Aorta (tissue), 5 donors: Measurements from ENCODE around the gene SPINK6. TPM values are rescaled to one million over a fixed set of nuclear protein-coding genes. Genes with fewer than 3 reads are reported as not detected.

ENCODE experiments used
- ATAC-seq: fragments of 200-7000 bp; cut with Tn5 transposase; one replicate; pipeline ENCODE4 v1.9.1; 2022; ENCODE audit warnings: moderate library complexity; ENCODE audit not compliant: low FRiP score
- DNase-seq, 2 donors: peaks; one replicate each; pipeline ENCODE4 v3.0.0-alpha.2; 2020
- H3K27ac ChIP-seq, 2 donors: one replicate each; pipeline ENCODE4 v1.5.1; 2013; ENCODE audit warnings: low read length in 2 of 2, mild to moderate bottlenecking in 2 of 2, moderate library complexity in 2 of 2, control low read depth in 1 of 2, inconsistent platforms in 1 of 2, low read depth in 1 of 2
- H3K27me3 ChIP-seq, 2 donors: one replicate each; pipeline ENCODE4 v1.6.1; 2013; ENCODE audit warnings: control low read depth in 1 of 2, low read length in 1 of 2, mild to moderate bottlenecking in 1 of 2, moderate library complexity in 1 of 2; ENCODE audit not compliant: insufficient read depth in 2 of 2, control insufficient read depth in 1 of 2
- H3K36me3 ChIP-seq, 2 donors: one replicate each; pipeline ENCODE4 v1.6.1; 2013; ENCODE audit warnings: control low read depth in 1 of 2, low read length in 1 of 2, mild to moderate bottlenecking in 1 of 2; ENCODE audit not compliant: insufficient read depth in 2 of 2, control insufficient read depth in 1 of 2
- H3K4me1 ChIP-seq, 2 donors: one replicate each; pipeline ENCODE4 v1.6.1; 2013; ENCODE audit warnings: low read length in 2 of 2, control low read depth in 1 of 2, mild to moderate bottlenecking in 1 of 2, moderate library complexity in 1 of 2; ENCODE audit not compliant: insufficient read depth in 2 of 2, control insufficient read depth in 1 of 2
- H3K4me3 ChIP-seq, 2 donors: one replicate each; pipeline ENCODE4 v1.5.1; 2013; ENCODE audit warnings: low read length in 2 of 2, control low read depth in 1 of 2, mild to moderate bottlenecking in 1 of 2
- H3K9me3 ChIP-seq: one replicate; pipeline ENCODE4 v1.6.1; 2013; ENCODE audit warnings: mild to moderate bottlenecking, low read length; ENCODE audit not compliant: control insufficient read depth
- WGBS, 2 donors: extraction: QIAGEN DNeasy Blood & Tissue Kit; methylation state at CpG; one replicate each; pipeline ENCODE4 v1.1.7; 2013; 5-methylcytosine and 5-hydroxymethylcytosine counted together
- intact Hi-C, 2 donors: fragments of 100-400 bp; cut with DNase I; formaldehyde crosslinking; loops; one replicate each; pipeline versions ENCODE4 v1.14.2 to v1.15.0; 2022
- long read RNA-seq, 2 donors: library from polyadenylated mRNA; unstranded; transcript quantifications; one replicate each; pipeline ENCODE4 v2.0.0, GENCODE V29; 2020 to 2021
- polyA plus RNA-seq, 2 donors: library from polyadenylated mRNA; stranded (reverse); fragments of 200-250 nt; gene quantifications; one replicate each; pipeline ENCODE4 v1.2.3, GENCODE V29; 2013
- total RNA-seq, 2 donors: library from RNA; stranded (reverse); fragmentation: NEBNext Ultra II Directional; extraction: Animal tissue kit (Norgen Biotek cat#: 25700); gene quantifications; one replicate each; pipeline ENCODE4 v1.2.1, GENCODE V29; 2021
- donor health status: healthy with polysubstance abuse.
- donor health status: Bipolar disorder and iron deficiency.
- donor health status: DM: no; HTN: no; CAD: no.
- donor health status: DM: no; HTN: no; CAD: no.
- donor health status: DM: yes; HTN: yes; CAD: no.

The SPINK6 gene, protein sequence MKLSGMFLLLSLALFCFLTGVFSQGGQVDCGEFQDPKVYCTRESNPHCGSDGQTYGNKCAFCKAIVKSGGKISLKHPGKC
- total RNA-seq: not detected
- polyA plus RNA-seq: not detected
- long read RNA-seq, donor 1: 0 reads
- long read RNA-seq, donor 2: 0 reads

- intact Hi-C loops: no loop called here
- Histone ChIP-seq H3K27me3 (no peaks in the 10 kb centered on the region), H3K4me1 (no peaks in the 10 kb centered on the region), H3K9me3 (no peaks in the 10 kb centered on the region), H3K36me3 (no peaks in the 10 kb centered on the region), H3K4me3 (no peak within 1 kb of the TSS), H3K27ac (no peak within 1 kb of the TSS)
- 85 to 90% methylated on average over 2 of the region's 2 CpGs for WGBS, 2 donors
- DNase-seq (no peak), ATAC-seq (no peak)
Measured at GRCh38 chr5:148202531-148203203, at the start of gene SPINK6. Gene SPINK6, plus strand, starts transcription at chr5:148203042. Its CDS starts 55 bp downstream, at chr5:148203097.

DNA sequence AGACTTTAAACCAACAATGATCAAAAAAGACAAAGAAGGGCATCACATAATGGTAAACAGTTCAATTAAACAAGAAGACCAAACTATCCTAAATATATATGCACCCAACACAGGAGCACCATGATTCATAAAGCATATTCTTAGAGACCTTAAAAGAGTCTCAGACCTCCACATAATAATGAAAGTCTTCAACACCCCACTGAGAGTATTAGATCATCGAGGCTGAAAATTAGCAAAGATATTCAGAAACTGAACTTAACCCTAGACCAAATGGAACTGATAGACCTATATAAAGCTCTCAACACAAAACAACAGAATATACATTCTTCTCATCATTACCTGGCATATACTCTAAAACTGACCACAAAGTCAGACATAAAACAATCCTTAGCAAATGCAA lies 46.2 kb upstream of the SPINK6 start:
- DNase-seq (no peak), ATAC-seq (no peak)
- Histone ChIP-seq H3K27ac (no peak overlapping the region), H3K4me1 (no peaks in the 10 kb centered on the region), H3K27me3 (no peaks in the 10 kb centered on the region), H3K4me3 (no peak overlapping the region), H3K9me3 (no peaks in the 10 kb centered on the region), H3K36me3 (no peaks in the 10 kb centered on the region)
- WGBS, 2 donors: 85 to 92% methylated on average over 1 of the region's 1 CpG
- intact Hi-C loops: no loop called here

- DNase-seq (no peak), ATAC-seq (no peak)
- H3K4me1 ChIP-seq: no peaks in the 10 kb centered on the region
- no peak overlapping the region for H3K27ac ChIP-seq
- 87 to 89% methylated on average over 1 of the region's 1 CpG for WGBS, 2 donors
- intact Hi-C loops: no loop called here
- H3K4me3 ChIP-seq: no peak overlapping the region
- no peaks in the 10 kb centered on the region for H3K27me3 ChIP-seq
- no peaks in the 10 kb centered on the region for H3K9me3 ChIP-seq
- no peaks in the 10 kb centered on the region for H3K36me3 ChIP-seq
Measured at GRCh38 chr5:148162038-148162437, 40.8 kb upstream of the SPINK6 start.

- no peaks in the 10 kb centered on the region for H3K4me1 ChIP-seq
- ATAC-seq (no peak), DNase-seq (no peak)
- no peak overlapping the region for H3K4me3 ChIP-seq
- H3K27me3 ChIP-seq: no peaks in the 10 kb centered on the region
- no peaks in the 10 kb centered on the region for H3K36me3 ChIP-seq
- H3K9me3 ChIP-seq: no peaks in the 10 kb centered on the region
- intact Hi-C loops: no loop called here
- H3K27ac ChIP-seq: no peak overlapping the region
- 86 to 95% methylated on average over 1 of the region's 1 CpG for WGBS, 2 donors
Measured at GRCh38 chr5:148163345-148163744, 39.5 kb upstream of the SPINK6 start.

- intact Hi-C loops: no loop called here
- WGBS, 2 donors: 82% methylated on average over 4 of the region's 4 CpGs
- Histone ChIP-seq H3K9me3 (no peaks in the 10 kb centered on the region), H3K27me3 (no peaks in the 10 kb centered on the region), H3K4me3 (no peak overlapping the region), H3K36me3 (no peaks in the 10 kb centered on the region), H3K27ac (no peak overlapping the region), H3K4me1 (no peaks in the 10 kb centered on the region)
- no peak for ATAC-seq
- DNase-seq: no peak
Measured at GRCh38 chr5:148166550-148167283, 36.1 kb upstream of the SPINK6 start.

GRCh38 chr5:148168246-148168645 lies 34.6 kb upstream of the SPINK6 start, which contains the start of gene SPINK14:
Gene SPINK14, plus strand, starts transcription at chr5:148168546. Its CDS starts 1,187 bp downstream, at chr5:148169733.
- no peaks in the 10 kb centered on the region for H3K36me3 ChIP-seq
- intact Hi-C loops: no loop called here
- no peak for DNase-seq
- H3K4me3 ChIP-seq: no peak within 1 kb of the TSS
- 84 to 89% methylated on average over 1 of the region's 1 CpG for WGBS, 2 donors
- no peaks in the 10 kb centered on the region for H3K9me3 ChIP-seq
- no peak within 1 kb of the TSS for H3K27ac ChIP-seq
- H3K27me3 ChIP-seq: no peaks in the 10 kb centered on the region
- no peaks in the 10 kb centered on the region for H3K4me1 ChIP-seq
- ATAC-seq: no peak

GRCh38 chr5:148172377-148172776 lies 30.5 kb upstream of the SPINK6 start:
- H3K4me3 ChIP-seq: no peak overlapping the region
- intact Hi-C loops: no loop called here
- no peaks in the 10 kb centered on the region for H3K9me3 ChIP-seq
- H3K27me3 ChIP-seq: no peaks in the 10 kb centered on the region
- DNase-seq (no peak), ATAC-seq (no peak)
- no peaks in the 10 kb centered on the region for H3K36me3 ChIP-seq
- H3K27ac ChIP-seq: no peak overlapping the region
- 60 to 61% methylated on average over 2 of the region's 2 CpGs for WGBS, 2 donors
- H3K4me1 ChIP-seq: no peaks in the 10 kb centered on the region

GRCh38 chr5:148176480-148176879 lies 26.4 kb upstream of the SPINK6 start:
- Histone ChIP-seq H3K27me3 (no peaks in the 10 kb centered on the region), H3K36me3 (no peaks in the 10 kb centered on the region), H3K27ac (no peak overlapping the region), H3K4me3 (no peak overlapping the region), H3K4me1 (no peaks in the 10 kb centered on the region), H3K9me3 (no peaks in the 10 kb centered on the region)
- WGBS, 2 donors: 49 to 64% methylated on average over 2 of the region's 2 CpGs
- intact Hi-C loops: loop anchor here in 1 of 2 donors (5.0 kb wide), 1 partner anchor 556 kb away; no protein-coding TSS in a partner anchor
- no peak for ATAC-seq
- no peak for DNase-seq
